Measurements from ENCODE around the gene GALNT7. TPM values are rescaled to one million over a fixed set of nuclear protein-coding genes. Genes with fewer than 3 reads are reported as not detected.

The GALNT7 gene
- total and polyA plus RNA-seq, 10 of the 15 experiments (the other 5 are each of a cell fraction or from before 2014, with no cell fraction given): 14.2 to 33.2 (median 28.9) TPM

- Histone ChIP-seq H3K36me3 (ENCODE audit: control insufficient read depth in 2 of 2, insufficient read depth in 2 of 2, low read length in 1 of 2) (peaks cover 2 to 4% of the 10 kb centered on the region in 2 experiments; a peak in 1 of 4 replicates), H2AFZ (ENCODE audit: control insufficient read depth, low read depth, low read length) (no peak overlapping the region), H3K4me3 (no peak overlapping the region), H3K4me2 (ENCODE audit: control insufficient read depth, insufficient read depth) (no peak overlapping the region), H3K9me3 (replicated peaks; ENCODE audit: control insufficient read depth, insufficient read depth, low read length) (no peaks in the 10 kb centered on the region; the same call in 1 of the 3 replicates), H4K20me1 (ENCODE audit: control insufficient read depth, insufficient read depth) (no peaks in the 10 kb centered on the region), H3K4me1 (ENCODE audit: control insufficient read depth, insufficient read depth, low read length) (no peaks in the 10 kb centered on the region; the same call in 1 of the 2 replicates), H3K79me2 (ENCODE audit: control insufficient read depth, insufficient read depth, low read length) (no peaks in the 10 kb centered on the region; the same call in none of the 2 replicates), H3K27me3 (replicated peaks in 1 of 2; ENCODE audit: control insufficient read depth in 2 of 2, insufficient read depth in 2 of 2, low read length in 1 of 2) (no peaks in the 10 kb centered on the region), H3K9ac (ENCODE audit: control insufficient read depth, insufficient read depth, low read length) (no peak overlapping the region), H3K27ac (ENCODE audit: control insufficient read depth, insufficient read depth) (no peak overlapping the region)
- no TSS peak for BruUV-seq (replicated peaks)
- TF ChIP-seq KLF5 (IDR thresholded peaks at IDR 0.05; ENCODE audit: partially characterized antibody) (no peak), STAT3 (IDR thresholded peaks at IDR 0.05; ENCODE audit: low read depth, low read length) (no peak), CBX3 (IDR thresholded peaks at IDR 0.05; ENCODE audit: borderline replicate concordance, low read depth) (no peak)
- no peak for DNase-seq (ENCODE audit: low read depth, low spot score)
- ChIA-PET POLR2A (no interaction called here), SMC1A (ENCODE audit: uncharacterized antibody, unreplicated experiment) (interaction anchor here (1.2 to 2.4 kb wide), 7 partner anchors 8 to 217 kb away, joined by 4 to 13 read pairs (median 6); no protein-coding TSS in a partner anchor), RAD21 (ENCODE audit: unreplicated experiment) (interaction anchor here (0.8 kb wide), 1 partner anchor 207 kb away, joined by 3 read pairs; no protein-coding TSS in a partner anchor), CTCF (interaction anchor here (1.0 to 3.1 kb wide), 4 partner anchors 12 to 217 kb away, joined by 3 to 11 read pairs (median 8); no protein-coding TSS in a partner anchor)
- in situ Hi-C loops (cut with MboI) (no loop called here), intact Hi-C loops (cut with micrococcal nuclease; ENCODE audit: unreplicated experiment) (no loop called here)
- FAIRE-seq: no peak
- peak; percentile 46; the same call in 2 of the 3 replicates for ATAC-seq
Measured at GRCh38 chr4:173230062-173230461, 61.5 kb downstream of the GALNT7 start.

GRCh38 chr4:173231916-173232315 is 63.3 kb downstream of the GALNT7 start:
- H3K27ac ChIP-seq (ENCODE audit: control insufficient read depth, insufficient read depth): no peak overlapping the region
- CTCF ChIA-PET: interaction anchor here (0.6 to 2.3 kb wide), 5 partner anchors 10 to 386 kb away, joined by 3 to 8 read pairs (median 3); no protein-coding TSS in a partner anchor
- FAIRE-seq (no peak), DNase-seq (ENCODE audit: low read depth, low spot score) (no peak), ATAC-seq (peak; percentile 78)
- no peak overlapping the region for H2AFZ ChIP-seq (ENCODE audit: control insufficient read depth, low read depth, low read length)
- H3K27me3 ChIP-seq (replicated peaks in 1 of 2; ENCODE audit: control insufficient read depth in 2 of 2, insufficient read depth in 2 of 2, low read length in 1 of 2): no peaks in the 10 kb centered on the region
- RAD21 ChIA-PET (ENCODE audit: unreplicated experiment): interaction anchor here (1.1 kb wide), 1 partner anchor 25 kb away, joined by 3 read pairs; no protein-coding TSS in a partner anchor
- H3K9me3 ChIP-seq (replicated peaks; ENCODE audit: control insufficient read depth, insufficient read depth, low read length): no peaks in the 10 kb centered on the region; the same call in 1 of the 3 replicates
- SMC1A ChIA-PET (ENCODE audit: uncharacterized antibody, unreplicated experiment): interaction anchor here (0.7 to 1.5 kb wide), 5 partner anchors 9 to 219 kb away, joined by 3 to 4 read pairs (median 4); no protein-coding TSS in a partner anchor
- no peaks in the 10 kb centered on the region for H4K20me1 ChIP-seq (ENCODE audit: control insufficient read depth, insufficient read depth)
- no peak overlapping the region for H3K4me3 ChIP-seq
- no peak overlapping the region for H3K9ac ChIP-seq (ENCODE audit: control insufficient read depth, insufficient read depth, low read length)
- BruUV-seq (replicated peaks): no TSS peak
- H3K36me3 ChIP-seq (ENCODE audit: control insufficient read depth in 2 of 2, insufficient read depth in 2 of 2, low read length in 1 of 2): peaks cover 0 to 4% of the 10 kb centered on the region in 2 experiments; a peak in 1 of 4 replicates
- H3K4me1 ChIP-seq (ENCODE audit: control insufficient read depth, insufficient read depth, low read length): no peaks in the 10 kb centered on the region; the same call in 1 of the 2 replicates
- no peak for TF ChIP-seq RBBP5 (conservative IDR thresholded peaks at IDR 0.05)
- peak in 2 of 3 experiments; percentile 12 to 32; a peak in 3 of 6 replicates for TF ChIP-seq CTCF (IDR thresholded peaks at IDR 0.05 in 2 of 3, conservative IDR thresholded peaks at IDR 0.05 in 1 of 3; ENCODE audit: control insufficient read depth in 2 of 3, extremely low read depth in 1 of 3, insufficient read depth in 1 of 3, low read depth in 3 of 3, low read length in 3 of 3)
- TF ChIP-seq RAD21 (IDR thresholded peaks at IDR 0.05; ENCODE audit: insufficient read depth, low read depth, low read length): peak; percentile 51
- POLR2A ChIA-PET: interaction anchor here (0.6 kb wide), 1 partner anchor 29 kb away, joined by 3 read pairs; no protein-coding TSS in a partner anchor
- WGBS (ENCODE audit: insufficient coverage, insufficient replicate concordance, low lambda C conversion rate, missing lambda C conversion rate): 33% methylated on average over 1 of the region's 1 CpG
- H3K79me2 ChIP-seq (ENCODE audit: control insufficient read depth, insufficient read depth, low read length): no peaks in the 10 kb centered on the region; the same call in 1 of the 2 replicates
- in situ Hi-C loops (cut with MboI): no loop called here
- intact Hi-C loops (cut with micrococcal nuclease; ENCODE audit: unreplicated experiment): no loop called here
- no peak overlapping the region for H3K4me2 ChIP-seq (ENCODE audit: control insufficient read depth, insufficient read depth)

Measured in GM12878 (cell line).